NCI-H1417 (cell line): Measurements from ENCODE around the gene KIF5B.
"Not testable (repeated sequence)": the region's sequence is repeated elsewhere in the genome, so short reads cannot be mapped to it uniquely, and the experiment has no call there.

Source experiments
- DNase-seq, 3 experiments: peaks; one replicate each; lab custom pipeline; 2025; lab: John Stamatoyannopoulos, UW

KIF5B gene

DNA sequence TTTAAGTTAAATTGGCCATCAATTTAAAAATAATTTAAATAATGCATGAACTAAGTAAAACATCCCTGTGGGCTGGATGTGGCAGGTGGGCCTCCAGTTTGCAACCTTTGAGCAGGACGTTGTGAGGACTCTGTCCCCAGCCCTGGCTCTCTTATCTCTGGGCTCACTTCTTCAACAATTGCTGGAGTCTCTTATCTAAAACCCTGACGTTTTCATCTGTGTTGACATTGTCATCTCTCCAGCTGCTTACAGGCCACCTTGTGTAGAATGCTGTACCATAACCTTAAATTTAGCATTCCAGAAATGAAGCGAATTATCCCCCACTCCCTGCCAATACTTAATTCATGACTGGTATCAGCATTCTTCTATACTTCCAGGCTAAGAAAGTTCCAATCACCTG, 3.2 kb upstream of the KIF5B start:
- DNase-seq, result no peak

DNA sequence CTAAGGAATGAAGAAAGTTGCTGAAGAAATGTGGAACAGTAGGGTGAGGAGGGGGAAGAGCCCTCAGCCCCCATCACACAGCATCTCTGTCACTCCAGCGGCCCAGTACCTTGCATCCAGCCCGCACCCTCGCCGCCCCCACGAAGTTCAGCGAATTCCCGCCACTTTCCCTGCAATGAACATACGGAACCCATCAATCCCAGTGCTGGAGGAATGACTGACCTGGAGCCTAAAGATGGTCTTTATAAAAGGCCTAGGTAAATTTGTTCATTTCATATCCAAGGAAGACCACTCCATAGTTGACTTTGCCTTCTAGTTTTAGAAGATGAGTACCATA, 779 bp upstream of the KIF5B start:
- no peak for DNase-seq

DNA sequence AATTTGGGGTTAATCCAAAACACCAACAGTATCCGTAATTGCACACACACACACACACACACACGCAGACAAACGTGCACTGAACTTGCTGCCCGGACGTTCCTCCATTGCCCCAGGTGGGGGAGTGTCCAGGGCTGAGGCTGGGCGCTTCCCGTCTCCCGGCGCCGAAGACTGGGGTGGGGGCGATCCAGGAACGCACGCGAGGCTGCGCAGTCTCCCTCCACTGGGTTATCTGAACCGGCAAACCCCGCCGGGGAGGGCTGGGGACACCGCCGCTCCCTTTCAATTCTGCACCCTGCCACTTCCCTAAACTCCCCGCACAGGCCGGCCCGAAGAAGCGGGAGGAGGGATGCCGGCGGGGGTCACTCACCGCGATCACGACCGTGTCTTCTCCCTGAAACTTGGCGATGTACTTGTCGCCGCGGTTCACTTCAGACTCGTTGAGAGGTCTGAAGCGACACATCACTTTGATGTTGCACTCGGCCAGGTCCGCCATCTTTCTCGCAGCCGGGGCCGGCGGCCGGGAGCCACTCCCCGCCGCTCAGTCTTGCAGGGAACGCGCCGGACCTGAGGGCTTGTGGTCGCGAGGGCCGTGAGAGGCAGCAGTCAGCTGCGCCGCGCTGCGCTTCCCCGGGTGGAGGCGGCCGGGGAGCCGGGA, 618 bp downstream of the KIF5B start:
- peak; percentile 45 to 81 (median 80) for DNase-seq

DNA sequence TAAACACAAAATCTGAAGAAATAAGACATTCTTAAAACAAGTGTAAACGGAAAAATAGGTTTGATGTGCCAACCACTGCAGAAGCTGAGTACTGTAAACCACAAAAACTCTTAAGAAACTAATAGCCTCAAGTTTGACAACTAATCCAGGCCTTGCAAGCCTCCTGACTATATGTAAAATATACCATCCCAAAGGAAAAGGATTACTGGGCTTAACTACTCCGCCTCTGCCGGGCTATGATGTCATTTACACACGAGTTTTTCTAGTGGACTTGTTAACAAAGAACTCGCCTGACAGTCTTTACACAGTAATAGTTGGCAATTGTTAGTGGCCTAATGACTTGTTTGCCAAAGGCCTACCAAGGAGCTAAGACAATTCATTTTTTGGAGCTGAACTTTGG, 2.1 kb downstream of the KIF5B start:
- DNase-seq, result peak in 2 of 3 experiments; percentile 1 to 28

DNA sequence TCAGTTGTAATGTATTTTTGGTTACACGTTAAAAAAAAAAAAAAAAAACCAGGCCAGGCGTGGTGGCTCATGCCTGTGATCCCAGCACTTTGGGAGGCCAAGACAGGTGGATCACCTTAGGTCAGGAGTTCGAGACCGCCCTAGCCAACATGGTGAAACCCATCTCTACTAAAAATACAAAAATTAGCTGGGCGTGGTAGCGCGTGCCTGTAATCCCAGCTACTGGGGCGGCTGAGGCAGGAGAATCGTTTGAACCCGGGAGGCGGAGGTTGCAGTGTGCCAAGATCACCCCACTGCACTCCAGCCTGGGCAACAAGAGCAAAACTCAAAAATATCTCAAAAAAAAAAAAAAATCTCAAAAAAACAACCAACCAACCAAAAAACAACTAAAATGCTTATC, 2.8 kb downstream of the KIF5B start:
- not testable (repeated sequence) for DNase-seq

DNA sequence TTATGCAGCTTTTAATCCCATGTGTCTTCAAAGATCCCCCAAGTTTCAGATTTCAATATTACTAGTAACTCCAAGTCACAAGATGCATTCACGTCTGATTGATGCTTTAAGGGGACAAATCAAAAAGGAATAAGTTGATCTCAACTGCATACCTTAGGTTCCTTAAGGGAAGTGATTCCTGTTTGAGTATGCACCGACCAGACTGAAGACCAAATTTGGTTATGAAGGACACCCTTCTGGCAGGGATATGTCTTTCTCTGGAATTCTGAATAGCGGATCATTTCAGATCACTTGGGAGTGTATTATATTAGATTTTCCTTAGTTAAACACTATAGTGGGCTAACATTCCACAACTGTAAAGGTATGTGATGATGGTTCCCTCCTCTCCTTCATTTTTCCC, 4.3 kb downstream of the KIF5B start:
- no peak for DNase-seq

DNA sequence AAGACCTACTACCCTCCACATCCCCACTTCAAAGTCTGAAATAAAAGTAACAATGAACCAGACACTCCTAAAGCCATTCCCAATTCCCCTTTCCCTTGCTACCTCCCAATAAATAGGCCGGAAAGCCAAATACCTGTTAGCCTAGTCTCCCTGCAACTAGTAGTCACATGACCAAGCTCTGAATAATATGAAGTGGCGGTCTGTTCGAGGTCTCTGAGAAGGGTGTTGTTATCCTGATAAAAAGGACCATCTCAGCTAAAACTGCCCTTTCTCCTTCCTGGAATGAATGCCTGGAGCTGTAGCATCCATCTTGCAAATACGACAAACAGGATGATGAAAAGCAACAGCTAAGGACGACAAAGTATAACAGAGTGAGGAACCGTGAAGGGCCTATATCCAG, 6.0 kb downstream of the KIF5B start:
- peak in 1 of 3 experiments; percentile 2 for DNase-seq

DNA sequence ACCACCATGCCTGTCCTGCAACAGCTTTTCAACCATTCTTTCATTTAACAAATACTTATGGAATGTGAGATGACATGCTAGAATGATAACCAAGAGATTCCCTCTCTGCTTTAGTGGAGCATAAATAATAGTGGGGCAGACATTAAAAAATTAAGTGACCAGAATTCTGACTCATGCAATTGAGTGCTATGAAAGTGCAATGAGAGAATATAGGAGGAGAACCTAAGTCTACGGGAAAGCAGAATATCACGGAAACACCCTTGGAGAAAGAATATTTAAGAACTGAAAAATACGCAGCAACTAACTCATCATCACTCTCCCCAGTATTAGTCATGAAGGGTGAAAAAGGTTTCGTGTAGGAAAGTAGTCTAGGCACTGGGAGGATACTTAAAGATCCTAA, 7.1 kb downstream of the KIF5B start:
- DNase-seq, result no peak

DNA sequence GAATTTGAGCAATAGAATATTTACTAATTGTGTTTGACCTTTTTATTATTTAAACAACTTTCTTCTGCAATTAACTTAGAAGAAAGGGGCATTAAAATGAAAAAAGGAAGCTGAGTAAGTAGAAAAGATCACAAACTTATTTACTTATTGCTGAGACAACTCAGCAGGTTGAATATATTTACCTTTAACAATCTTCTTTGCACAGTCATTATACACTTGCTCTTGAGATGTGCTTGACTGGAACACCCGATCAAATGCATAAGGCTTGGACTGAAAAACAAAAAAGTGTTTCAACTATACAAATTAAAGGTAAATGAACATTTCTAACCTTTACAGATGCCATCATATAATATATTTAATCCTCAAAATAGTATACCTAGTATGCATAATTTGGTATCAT, 7.9 kb downstream of the KIF5B start:
- DNase-seq, result no peak

DNA sequence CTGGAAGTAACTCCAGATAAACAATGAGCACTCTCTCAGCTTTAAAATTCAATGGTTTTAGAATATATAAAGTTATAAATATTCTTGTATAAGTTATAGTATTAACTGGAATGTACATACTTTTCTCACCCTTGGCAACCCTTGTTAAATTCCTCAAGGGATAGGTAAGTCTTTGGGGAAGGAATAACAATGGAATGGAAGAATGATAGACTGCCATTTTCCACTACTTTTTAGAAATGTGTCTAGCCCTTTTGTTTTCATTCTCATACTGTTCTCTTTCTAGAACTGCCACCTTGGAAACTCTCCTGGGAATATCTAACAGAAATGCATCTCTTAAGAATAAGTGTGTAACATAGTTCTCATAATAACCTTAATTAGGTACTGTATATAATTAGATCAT, 8.3 kb downstream of the KIF5B start:
- no peak for DNase-seq

DNA sequence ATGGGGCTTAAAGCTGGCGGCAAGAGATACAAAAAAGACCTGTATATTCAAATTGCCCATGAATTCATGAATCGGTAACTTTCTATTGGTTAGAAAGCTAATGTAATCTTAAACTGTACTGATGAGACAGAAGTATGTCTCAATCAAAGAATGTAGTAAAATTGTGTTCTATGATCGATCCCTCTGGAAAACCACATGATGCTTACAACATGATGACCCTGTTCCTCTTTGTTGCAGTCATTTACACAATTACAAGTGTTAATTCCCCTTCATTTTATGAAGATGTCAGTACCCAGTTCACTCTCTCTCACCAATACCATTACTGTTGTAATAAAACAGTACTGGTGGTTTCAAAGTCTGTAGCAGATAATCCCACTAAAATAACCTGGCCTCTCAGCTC, 10.1 kb downstream of the KIF5B start:
- no peak for DNase-seq

DNA sequence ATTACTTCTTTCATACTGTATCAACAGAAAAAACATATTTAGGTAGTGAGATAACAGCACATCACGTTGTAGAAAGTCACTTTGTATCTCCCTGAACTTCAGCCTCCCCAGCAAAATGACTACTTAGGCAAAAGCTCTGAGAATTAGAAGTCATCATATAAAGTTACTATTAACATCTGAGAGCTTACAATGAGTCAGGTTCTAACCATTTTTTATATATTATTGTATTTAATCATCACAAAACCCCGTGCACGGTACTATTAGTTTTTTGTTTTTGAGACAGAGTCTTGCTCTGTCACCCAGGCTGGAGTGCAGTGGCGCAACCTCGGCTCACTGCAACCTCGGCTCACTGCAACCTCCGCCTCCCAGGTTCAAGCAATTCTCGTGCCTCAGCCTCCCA, 13.5 kb downstream of the KIF5B start:
- DNase-seq, result not testable (repeated sequence)

DNA sequence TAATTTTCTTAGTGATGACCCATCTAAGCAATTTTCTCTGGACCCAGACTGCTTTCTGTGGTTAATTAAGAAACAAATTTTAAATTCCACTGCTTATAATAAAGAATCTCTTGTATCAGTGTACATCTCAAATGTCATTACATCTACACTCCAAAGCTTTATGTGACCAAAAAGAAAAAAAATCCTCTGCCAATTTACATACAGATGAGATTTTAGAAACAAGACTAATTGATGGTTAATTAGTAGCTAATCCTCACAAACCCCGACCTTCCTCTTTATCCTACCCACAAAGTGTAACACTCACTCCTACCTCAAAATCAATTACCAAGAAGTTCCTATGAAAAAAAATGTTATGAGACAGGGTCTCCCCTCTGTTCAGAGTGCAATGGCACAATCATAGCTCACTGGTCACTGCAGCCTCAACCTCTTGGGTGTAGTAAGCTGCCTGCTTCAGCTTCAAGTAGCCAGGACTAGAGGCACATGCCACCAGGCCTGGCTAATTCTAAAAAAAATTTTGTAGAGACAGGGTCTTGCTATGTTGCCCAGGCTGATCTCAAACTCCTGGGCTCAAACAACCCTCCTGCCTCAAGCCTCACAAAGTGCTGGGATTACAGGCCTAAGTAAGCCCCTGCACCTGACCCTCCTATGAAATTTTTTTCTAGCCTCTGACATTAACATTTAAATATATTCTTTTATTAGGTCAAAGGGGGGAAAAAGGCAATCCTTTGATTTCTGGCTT, 14.8 kb downstream of the KIF5B start:
- DNase-seq, result no peak

DNA sequence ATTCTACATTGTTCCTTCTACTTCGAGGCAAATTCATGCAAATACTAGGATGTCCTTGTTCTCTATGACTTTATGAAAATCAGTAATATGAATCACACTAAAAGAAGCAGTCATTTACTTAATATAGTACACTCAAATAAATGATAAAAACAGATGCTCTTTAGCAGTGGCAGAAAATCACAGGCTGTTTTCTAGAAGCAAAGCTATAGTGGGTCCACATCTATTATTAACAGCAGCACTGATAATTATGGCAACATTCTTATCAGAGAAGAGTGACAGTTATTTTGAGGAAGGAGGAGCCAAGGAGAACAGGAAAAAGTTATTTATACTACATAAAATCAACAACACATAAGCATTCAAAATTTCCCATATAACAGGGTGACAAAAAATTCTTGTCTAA, 16.5 kb downstream of the KIF5B start:
- no peak for DNase-seq

DNA sequence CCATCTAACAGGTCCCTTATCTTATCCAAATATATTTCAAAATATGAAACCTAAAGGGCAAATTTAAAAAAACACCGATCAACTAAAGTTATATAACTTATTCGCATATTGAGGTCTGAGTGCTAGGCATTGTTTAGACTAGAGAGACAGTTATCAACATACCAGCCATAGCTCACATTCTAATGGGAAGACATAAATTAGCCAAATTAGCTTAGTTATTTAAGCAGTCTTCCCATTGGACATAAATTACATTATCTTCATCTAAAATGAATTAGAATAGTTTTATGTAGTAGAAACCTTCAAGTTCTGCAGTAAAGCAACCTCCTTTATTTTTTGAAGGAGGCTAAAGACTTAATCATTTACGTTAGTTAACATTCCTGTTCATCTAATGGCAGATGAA, 17.4 kb downstream of the KIF5B start:
- no peak for DNase-seq

DNA sequence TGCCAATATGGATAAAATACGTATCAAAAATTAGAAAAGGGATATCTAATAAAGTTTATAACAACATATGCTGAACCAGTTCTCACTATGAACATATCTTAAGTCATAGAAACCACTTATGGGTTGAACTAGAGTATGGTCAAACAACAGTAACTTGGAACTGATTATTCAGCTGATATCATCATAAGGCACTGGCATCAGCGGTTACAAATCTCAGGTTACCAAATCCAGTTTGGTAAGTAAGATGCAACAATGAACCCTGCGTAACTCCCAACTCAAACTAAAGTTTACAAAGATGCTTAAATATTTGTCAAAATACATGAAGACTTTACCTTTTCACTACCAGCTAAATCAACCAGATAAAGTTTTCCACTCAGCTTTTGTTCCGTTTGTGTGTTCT, 19.3 kb downstream of the KIF5B start:
- DNase-seq, result no peak

DNA sequence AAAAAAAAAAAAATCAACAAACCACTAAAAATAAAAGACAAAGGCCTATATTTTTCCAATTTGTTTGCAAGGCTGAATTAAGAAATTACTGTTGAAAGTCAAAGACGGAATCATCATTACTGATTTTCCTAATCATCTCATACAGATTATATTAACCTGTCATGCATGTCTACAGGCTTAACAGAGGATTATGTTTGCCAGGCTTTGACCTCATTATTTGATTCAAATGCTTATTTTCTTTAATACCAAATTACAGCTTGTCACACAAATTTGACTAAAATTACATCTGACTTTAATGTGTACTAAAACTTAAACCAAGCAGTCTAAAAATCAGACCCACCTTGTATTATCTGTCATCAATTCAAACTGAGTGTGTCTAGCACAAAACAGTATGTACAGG, 21.2 kb downstream of the KIF5B start:
- no peak for DNase-seq

DNA sequence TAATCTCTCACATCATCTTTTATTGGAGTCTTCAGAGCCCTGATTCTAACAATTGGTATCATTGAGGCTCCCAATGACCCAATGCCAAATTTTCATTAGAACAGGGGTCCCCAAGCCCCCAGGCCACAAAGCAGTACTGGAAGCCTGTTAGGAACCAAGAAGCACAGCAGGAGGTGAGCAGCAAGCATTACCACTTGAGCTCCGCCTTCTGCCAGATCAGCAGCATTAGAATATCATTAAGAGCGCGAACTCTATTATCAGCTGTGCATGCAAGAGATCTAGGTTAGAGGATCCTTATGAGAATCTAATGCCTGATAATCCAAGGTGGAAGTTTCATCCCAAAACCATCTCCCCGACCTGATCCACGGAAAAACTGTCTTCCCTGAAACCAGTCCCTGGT, 23.1 kb downstream of the KIF5B start:
- no peak for DNase-seq

DNA sequence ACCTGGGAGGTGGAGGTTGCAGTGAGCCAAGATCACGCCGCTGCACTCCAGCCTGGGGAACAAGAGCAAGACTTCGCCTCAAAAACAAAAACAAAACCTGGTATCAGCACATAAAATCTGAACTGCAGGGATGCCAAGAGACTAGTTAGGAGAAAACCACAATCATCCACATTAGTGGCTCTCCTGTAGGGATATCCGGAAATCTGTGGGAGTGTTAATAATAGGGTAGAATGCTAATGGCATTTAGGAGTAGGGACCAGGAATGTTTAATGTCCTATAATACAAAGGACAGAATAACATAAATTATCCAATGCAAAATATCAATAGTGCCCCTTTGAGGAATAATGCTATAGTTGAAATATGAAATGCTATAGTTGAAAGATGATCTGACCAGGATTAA, 24.3 kb downstream of the KIF5B start:
- DNase-seq, result no peak

DNA sequence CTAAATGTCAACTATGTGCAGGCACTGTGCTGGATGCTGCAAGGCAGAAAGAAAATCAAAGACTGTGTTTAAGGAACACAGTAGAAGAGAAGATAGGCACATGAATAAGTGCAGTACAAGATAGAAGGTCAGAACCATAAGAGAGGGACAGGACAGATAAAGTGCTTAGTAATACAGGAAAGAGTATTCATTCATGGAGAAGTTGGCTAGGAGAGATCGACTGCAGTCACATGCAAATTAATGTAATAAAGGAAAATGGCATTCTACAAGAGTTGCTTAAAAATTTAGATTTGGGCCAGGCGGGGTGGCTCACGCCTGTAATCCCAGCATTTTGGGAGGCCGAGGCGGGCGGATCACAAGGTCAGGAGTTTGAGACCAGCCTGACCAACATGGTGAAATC, 24.8 kb downstream of the KIF5B start:
- DNase-seq, result no peak

DNA sequence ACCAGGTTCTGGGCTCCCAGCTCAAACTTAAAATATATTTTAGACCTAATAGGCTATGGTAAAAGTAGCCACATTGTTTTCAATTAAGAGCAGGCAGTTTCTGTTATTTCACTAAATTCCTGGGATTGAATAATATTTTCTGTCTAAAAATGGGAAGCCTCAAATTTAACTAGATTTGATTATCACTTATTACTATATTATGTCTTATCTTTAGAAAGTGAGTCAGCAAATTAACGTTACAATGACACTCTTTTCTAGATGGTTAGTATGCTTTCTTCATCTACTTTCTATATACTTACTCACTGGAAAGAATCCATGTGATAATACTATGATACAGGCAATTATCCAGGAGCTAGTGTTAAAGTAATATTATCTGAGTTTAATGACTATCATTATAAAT, 27.5 kb downstream of the KIF5B start:
- no peak for DNase-seq

DNA sequence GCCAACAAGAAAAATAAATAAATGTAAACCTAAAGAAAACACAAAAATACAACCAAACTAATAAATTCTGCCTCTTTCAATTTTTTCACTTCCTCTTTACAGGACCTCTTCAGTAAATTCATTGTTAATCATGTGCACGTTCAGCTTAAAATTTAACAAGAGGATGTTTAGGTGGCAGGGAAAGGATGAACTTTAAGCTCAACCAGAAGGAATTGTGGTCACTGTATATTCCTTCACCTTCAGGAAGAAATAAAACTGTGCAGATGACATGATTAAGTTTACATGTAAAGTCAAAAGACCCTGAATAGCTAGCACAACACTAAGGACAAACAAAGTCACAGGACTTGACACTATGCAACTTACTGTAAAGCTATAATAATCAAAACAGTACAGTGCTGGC, 33.0 kb downstream of the KIF5B start:
- no peak for DNase-seq

DNA sequence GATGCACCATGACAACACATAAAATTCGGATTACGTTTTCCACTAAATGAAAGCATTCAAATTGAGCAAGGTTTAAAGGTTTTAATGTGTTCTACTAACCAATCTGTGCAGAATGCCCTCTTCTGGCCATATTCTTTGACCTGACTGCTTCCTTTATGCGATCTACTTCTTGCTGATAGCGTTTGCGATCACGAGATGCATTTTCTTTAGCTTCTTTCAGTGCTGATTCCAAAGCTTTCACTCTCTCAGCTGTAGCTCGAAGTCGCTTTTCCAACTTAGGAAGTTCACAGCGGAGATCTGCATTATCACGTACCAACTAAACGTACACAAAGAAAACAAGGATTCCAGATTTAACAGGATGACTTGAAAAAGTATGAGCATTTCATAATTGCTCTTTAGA, 39.2 kb downstream of the KIF5B start:
- DNase-seq, result no peak

DNA sequence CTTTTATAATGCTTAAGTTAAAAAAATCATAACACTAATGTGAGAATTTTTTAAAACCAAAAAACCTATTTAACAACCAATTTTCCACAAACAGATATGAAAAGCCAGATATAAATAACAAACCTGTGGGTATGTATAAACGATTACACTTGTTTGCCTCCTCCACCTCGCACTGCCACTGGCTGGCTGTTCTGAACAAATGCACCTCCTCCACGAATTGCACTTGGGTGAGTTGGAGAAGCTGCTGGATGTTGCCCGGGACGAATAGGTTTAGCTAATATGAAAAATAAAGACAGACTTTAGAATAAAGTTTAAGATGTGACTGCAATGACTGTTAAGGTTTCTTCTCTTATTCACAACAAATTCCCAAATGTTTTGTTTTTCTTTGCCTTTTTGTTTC, 40.8 kb downstream of the KIF5B start:
- DNase-seq, result no peak
